SK-N-SH (cell line): ENCODE data around the gene PAPPA2.

Source experiments
- CTCF ChIP-seq: fragments of 200-600 bp; sonication (generic); IDR thresholded peaks from 2 replicates; pipeline ENCODE4 v1.6.1; 2017; ENCODE audit warnings: antibody characterized with exemption, mild to moderate bottlenecking, moderate library complexity
- SIN3A ChIP-seq: IDR thresholded peaks from 2 replicates; pipeline ENCODE4 v1.6.1; 2012; ENCODE audit warnings: low read depth, mild to moderate bottlenecking, low read length, moderate library complexity, borderline replicate concordance
- TF ChIP-seq, protein P1 (sequence below): IDR thresholded peaks from 2 replicates; pipeline ENCODE4 v1.4.0; 2012; ENCODE audit warnings: low read depth

- TF ChIP-seq, protein P1, sequence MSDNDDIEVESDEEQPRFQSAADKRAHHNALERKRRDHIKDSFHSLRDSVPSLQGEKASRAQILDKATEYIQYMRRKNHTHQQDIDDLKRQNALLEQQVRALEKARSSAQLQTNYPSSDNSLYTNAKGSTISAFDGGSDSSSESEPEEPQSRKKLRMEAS = no peak
- no peak for TF ChIP-seq CTCF
- no peak for TF ChIP-seq SIN3A
These were observed 82.2 kb downstream of the PAPPA2 start for GRCh38 chr1:176545034-176545639.
